IMR-90 (cell line): ENCODE results near the gene IST1. TPM values are rescaled to one million over a fixed set of nuclear protein-coding genes. Genes with fewer than 3 reads are reported as not detected.

Source experiments
- ATAC-seq: fragments of 200-7000 bp; cut with Tn5 transposase; 2 replicates; pipeline ENCODE4 v1.9.1; 2020; ENCODE audit warnings: low read depth, mild to moderate bottlenecking, moderate library complexity
- BruUV-seq: library from RNA; stranded (reverse); fragments of 400-500 nt; replicated peaks from 2 replicates; lab custom pipeline; 2021; lab: Mats Ljungman, UMichigan
- CTCF ChIA-PET: fragments of 300-600 bp; formaldehyde crosslinking; extraction: SDS; loops from one replicate; lab custom pipeline; 2021; ENCODE audit warnings: antibody characterized with exemption; lab: Yijun Ruan, JAX
- POLR2A ChIA-PET: fragments of 300-600 bp; sonication (Branson Sonifier 250); formaldehyde crosslinking; loops from one replicate; lab custom pipeline; 2022; ENCODE audit warnings: antibody characterized with exemption; ENCODE audit not compliant: unreplicated experiment; lab: Charles Lee
- DNase-seq: peaks from one replicate; pipeline ENCODE4 v3.0.0; 2013
- H2AFZ ChIP-seq: replicated peaks from 2 replicates; pipeline ENCODE3; 2013; ENCODE audit warnings: low read length, mild to moderate bottlenecking; ENCODE audit not compliant: poor library complexity
- H2AK5ac ChIP-seq: 2 replicates; pipeline ENCODE4 v1.6.1; 2013; ENCODE audit warnings: low read depth, low read length, inconsistent platforms
- H2AK9ac ChIP-seq: replicated peaks from 2 replicates; pipeline ENCODE3; 2013; ENCODE audit warnings: mild to moderate bottlenecking, low read depth, low read length, moderate library complexity; ENCODE audit not compliant: poor library complexity
- H2BK120ac ChIP-seq: 2 replicates; pipeline ENCODE4 v1.6.1; 2013; ENCODE audit warnings: low read depth, low read length, inconsistent platforms
- H2BK15ac ChIP-seq: 3 replicates; pipeline ENCODE4 v1.6.1; 2013; ENCODE audit warnings: low read depth, low read length, inconsistent platforms
- H2BK20ac ChIP-seq: 2 replicates; pipeline ENCODE4 v1.6.1; 2013; ENCODE audit warnings: low read depth, mild to moderate bottlenecking, inconsistent platforms, low read length, moderate library complexity
- H2BK5ac ChIP-seq: 2 replicates; pipeline ENCODE4 v1.6.1; 2013; ENCODE audit warnings: mild to moderate bottlenecking, low read depth, low read length, inconsistent platforms; ENCODE audit not compliant: poor library complexity, severe bottlenecking
- H3K14ac ChIP-seq: replicated peaks from 2 replicates; pipeline ENCODE4 v1.6.1; 2013; ENCODE audit warnings: low read depth, low read length, inconsistent platforms
- H3K18ac ChIP-seq: 2 replicates; pipeline ENCODE4 v1.6.1; 2013; ENCODE audit warnings: low read depth, low read length, control low read depth
- H3K23ac ChIP-seq: 2 replicates; pipeline ENCODE4 v1.6.1; 2013; ENCODE audit warnings: low read depth, low read length, inconsistent platforms
- H3K27ac ChIP-seq: 2 replicates; pipeline ENCODE4 v1.5.1; 2013; ENCODE audit warnings: mild to moderate bottlenecking, control low read depth, low read length; ENCODE audit not compliant: insufficient read depth
- H3K27me3 ChIP-seq: 2 replicates; pipeline ENCODE4 v1.6.1; 2013; ENCODE audit warnings: low read length; ENCODE audit not compliant: control insufficient read depth, insufficient read depth
- H3K36me3 ChIP-seq: 2 replicates; pipeline ENCODE4 v1.6.1; 2013; ENCODE audit warnings: low read length, mixed read lengths; ENCODE audit not compliant: control insufficient read depth, insufficient read depth
- H3K4ac ChIP-seq: 2 replicates; pipeline ENCODE4 v1.6.1; 2013; ENCODE audit warnings: low read depth, low read length, inconsistent platforms
- H3K4me1 ChIP-seq: 2 replicates; pipeline ENCODE4 v1.6.1; 2013; ENCODE audit warnings: low read length, mixed read lengths; ENCODE audit not compliant: control insufficient read depth, insufficient read depth
- H3K4me2 ChIP-seq: 2 replicates; pipeline ENCODE4 v1.6.1; 2013; ENCODE audit warnings: low read depth, mild to moderate bottlenecking, control low read depth, low read length, moderate library complexity
- H3K4me3 ChIP-seq: 2 replicates; pipeline ENCODE4 v1.5.1; 2013; ENCODE audit warnings: low read depth, mild to moderate bottlenecking, control low read depth, low read length, moderate library complexity; ENCODE audit not compliant: insufficient read depth
- H3K56ac ChIP-seq: 2 replicates; pipeline ENCODE4 v1.6.1; 2013; ENCODE audit warnings: low read length, inconsistent platforms; ENCODE audit not compliant: insufficient read depth; ENCODE audit errors: extremely low read depth
- H3K79me1 ChIP-seq, 2 experiments: 2 replicates each; pipeline ENCODE4 v1.6.1; 2013; ENCODE audit warnings: low read length in 2 of 2, inconsistent platforms in 1 of 2, low read depth in 1 of 2
- H3K9ac ChIP-seq: 2 replicates; pipeline ENCODE4 v1.6.1; 2013; ENCODE audit warnings: low read depth, low read length, control low read depth
- H3K9me1 ChIP-seq: 2 replicates; pipeline ENCODE4 v1.6.1; 2013; ENCODE audit warnings: low read length, inconsistent platforms; ENCODE audit not compliant: insufficient read depth
- H3K9me3 ChIP-seq: 2 replicates; pipeline ENCODE4 v1.6.1; 2013; ENCODE audit warnings: low read length; ENCODE audit not compliant: control insufficient read depth, insufficient read depth
- H4K20me1 ChIP-seq: 2 replicates; pipeline ENCODE4 v1.6.1; 2013; ENCODE audit warnings: low read length, inconsistent platforms; ENCODE audit not compliant: insufficient read depth
- H4K5ac ChIP-seq: 2 replicates; pipeline ENCODE4 v1.6.1; 2013; ENCODE audit warnings: mild to moderate bottlenecking, low read depth, low read length, control low read depth
- H4K8ac ChIP-seq, 2 experiments: 2 replicates each; pipeline ENCODE4 v1.6.1; 2013; ENCODE audit warnings: low read depth in 2 of 2, low read length in 2 of 2, control low read depth in 1 of 2, inconsistent platforms in 1 of 2
- H4K91ac ChIP-seq: 2 replicates; pipeline ENCODE4 v1.6.1; 2013; ENCODE audit warnings: low read depth, low read length, inconsistent platforms; ENCODE audit not compliant: insufficient read depth
- BHLHE40 ChIP-seq: fragments of 150-350 bp; IDR thresholded peaks from 2 replicates; pipeline ENCODE4 v1.6.1; 2016; ENCODE audit warnings: mild to moderate bottlenecking, low read depth, low read length
- CEBPB ChIP-seq: IDR thresholded peaks from 2 replicates; pipeline ENCODE4 v1.6.1; 2012; ENCODE audit warnings: low read depth, low read length, improper control_type of control experiment
- CHD1 ChIP-seq: IDR thresholded peaks from 2 replicates; pipeline ENCODE4 v1.6.1; 2012; ENCODE audit warnings: low read depth, low read length, improper control_type of control experiment
- CTCF ChIP-seq: conservative IDR thresholded peaks from 2 replicates; pipeline ENCODE4 v1.5.1; 2012; ENCODE audit warnings: mild to moderate bottlenecking, low read depth, low read length, improper control_type of control experiment
- ELK1 ChIP-seq: fragments of 150-350 bp; IDR thresholded peaks from 2 replicates; pipeline ENCODE4 v1.6.1; 2016; ENCODE audit warnings: low read depth, mild to moderate bottlenecking, low read length, moderate library complexity, borderline replicate concordance
- FOS ChIP-seq: fragments of 150-350 bp; IDR thresholded peaks from 2 replicates; pipeline ENCODE4 v1.6.1; 2016; ENCODE audit warnings: low read depth, low read length
- MAFK ChIP-seq: IDR thresholded peaks from 2 replicates; pipeline ENCODE4 v1.6.1; 2012; ENCODE audit warnings: low read depth, low read length, improper control_type of control experiment
- MAZ ChIP-seq: IDR thresholded peaks from 2 replicates; pipeline ENCODE4 v1.6.1; 2012; ENCODE audit warnings: low read depth, mild to moderate bottlenecking, low read length, improper control_type of control experiment, moderate library complexity, borderline replicate concordance
- MXI1 ChIP-seq: IDR thresholded peaks from 2 replicates; pipeline ENCODE4 v1.6.1; 2012; ENCODE audit warnings: low read depth, mild to moderate bottlenecking, low read length, moderate library complexity, borderline replicate concordance
- NFE2L2 ChIP-seq: fragments of 150-350 bp; IDR thresholded peaks from 2 replicates; pipeline ENCODE4 v1.6.1; 2016; ENCODE audit warnings: low read depth, mild to moderate bottlenecking, low read length
- POLR2A ChIP-seq: IDR thresholded peaks from 2 replicates; pipeline ENCODE4 v1.6.1; 2012; ENCODE audit warnings: mild to moderate bottlenecking, low read depth, low read length
- RAD21 ChIP-seq: IDR thresholded peaks from 2 replicates; pipeline ENCODE4 v1.6.1; 2012; ENCODE audit warnings: low read length, improper control_type of control experiment
- RCOR1 ChIP-seq: IDR thresholded peaks from 2 replicates; pipeline ENCODE4 v1.6.1; 2012; ENCODE audit warnings: mild to moderate bottlenecking, low read length, improper control_type of control experiment; ENCODE audit not compliant: insufficient replicate concordance
- RFX5 ChIP-seq: IDR thresholded peaks from 2 replicates; pipeline ENCODE4 v1.8.0; 2012; ENCODE audit warnings: low read depth, mild to moderate bottlenecking, low read length, moderate library complexity
- SMC3 ChIP-seq: fragments of 150-350 bp; IDR thresholded peaks from 2 replicates; pipeline ENCODE4 v1.6.1; 2016; ENCODE audit warnings: low read depth, mild to moderate bottlenecking, antibody characterized with exemption, low read length, moderate library complexity
- USF2 ChIP-seq: fragments of 150-350 bp; IDR thresholded peaks from 2 replicates; pipeline ENCODE4 v1.6.1; 2017; ENCODE audit warnings: mild to moderate bottlenecking, antibody characterized with exemption, low read length, low read depth
- WGBS, 2 experiments: methylation state at CpG; one replicate each; pipeline versions ENCODE4 v1.1.5 to v1.1.7; 2013; ENCODE audit warnings: missing lambda C conversion rate in 2 of 2; ENCODE audit not compliant: insufficient read length in 1 of 2; ENCODE audit errors: extremely low coverage in 2 of 2; 5-methylcytosine and 5-hydroxymethylcytosine counted together
- dilution Hi-C: fragments of 300-500 bp; cut with HindIII; formaldehyde crosslinking; loops from one replicate; pipeline ENCODE4 v1.14.3; 2018; ENCODE audit warnings: low sequenced_read_pairs; ENCODE audit not compliant: unreplicated experiment
- in situ Hi-C: fragments of 300-500 bp; cut with MboI; formaldehyde crosslinking; loops from 3 replicates; pipeline ENCODE4 v1.14.3; 2019; ENCODE audit warnings: low sequenced_read_pairs, inconsistent platforms, mixed read lengths
- intact Hi-C: fragments of 100-400 bp; cut with micrococcal nuclease; formaldehyde crosslinking; loops from 2 replicates; pipeline ENCODE4 v1.10.0; 2022
- polyA plus RNA-seq, 3 experiments: library from polyadenylated mRNA; depleted of rRNA; stranded (reverse); fragments of >200 nt; gene quantifications; 2 replicates each; pipeline ENCODE4 v1.2.3, GENCODE V29; 2012; ENCODE audit warnings: low replicate concordance in 1 of 3
- total RNA-seq: library from RNA; depleted of rRNA; stranded (reverse); fragments of >200 nt; gene quantifications from 2 replicates; pipeline ENCODE4 v1.2.3, GENCODE V29; 2012

IST1 gene
- total and polyA plus RNA-seq, 2 of the 4 experiments (the other 2 are of a cell fraction), result 134 to 186 TPM

GRCh38 chr16:71893888-71894228 lies 1.5 kb upstream of the IST1 start:
- Histone ChIP-seq H3K4me1 (peaks cover 2% of the 10 kb centered on the region), H3K9ac (peak overlapping the region; percentile 89), H3K4me3 (peak overlapping the region; percentile 80), H4K91ac (peak overlapping the region; percentile 46; the same call in 1 of the 2 replicates), H3K9me1 (peaks cover 2% of the 10 kb centered on the region; the same call in 1 of the 2 replicates), H3K56ac (peak overlapping the region; percentile 89; the same call in 1 of the 2 replicates), H3K9me3 (no peaks in the 10 kb centered on the region), H3K18ac (peak overlapping the region; percentile 45; the same call in 1 of the 2 replicates), H2BK5ac (peak overlapping the region; percentile 78), H3K27me3 (no peaks in the 10 kb centered on the region), H2AK5ac (peak overlapping the region; percentile 56; the same call in 1 of the 2 replicates), H3K36me3 (0 out of 2 replicates have a peak, but pooled peaks cover 1% of the 10 kb centered on the region), H4K5ac (peak overlapping the region; percentile 52), H3K27ac (peak overlapping the region; percentile 97), H3K4ac (peak overlapping the region; percentile 93; the same call in 1 of the 2 replicates), H2BK15ac (no peak overlapping the region; the same call in 2 of the 3 replicates), H3K14ac (peak overlapping the region; percentile 97), H2AK9ac (peak overlapping the region; percentile 9), H4K8ac (peak overlapping the region; percentile 81 to 85), H2BK20ac (no peak overlapping the region), H3K4me2 (peak overlapping the region; percentile 84), H3K23ac (peak overlapping the region; percentile 67), H2AFZ (peak overlapping the region; percentile 95), H2BK120ac (no peak overlapping the region), H4K20me1 (peaks cover 31% of the 10 kb centered on the region), H3K79me1 (no peaks in the 10 kb centered on the region; a peak in 1 of 4 replicates)
- dilution Hi-C loops, result no loop called here
- BruUV-seq, result no TSS peak
- ChIA-PET POLR2A (interaction anchor here (0.6 to 0.7 kb wide), 3 partner anchors 12 to 99 kb away, joined by 8 to 11 read pairs (median 9); no protein-coding TSS in a partner anchor), CTCF (no interaction called here)
- 0% methylated on average over 1 of the region's 7 CpGs; no CpG with 5 or more reads in 1 of the 2 experiments for WGBS, 2 experiments
- TF ChIP-seq MXI1 (no peak), SMC3 (no peak), CTCF (no peak), CHD1 (no peak), RCOR1 (no peak), ELK1 (no peak), MAFK (no peak), USF2 (no peak), POLR2A (no peak), CEBPB (no peak), MAZ (no peak), RAD21 (no peak), NFE2L2 (no peak), BHLHE40 (no peak), FOS (no peak), RFX5 (no peak)
- intact Hi-C loops, result no loop called here
- DNase-seq (no peak), ATAC-seq (no peak)
- in situ Hi-C loops, result no loop called here
